ENCODE measurements around the gene HYLS1.

Gene HYLS1

DNA sequence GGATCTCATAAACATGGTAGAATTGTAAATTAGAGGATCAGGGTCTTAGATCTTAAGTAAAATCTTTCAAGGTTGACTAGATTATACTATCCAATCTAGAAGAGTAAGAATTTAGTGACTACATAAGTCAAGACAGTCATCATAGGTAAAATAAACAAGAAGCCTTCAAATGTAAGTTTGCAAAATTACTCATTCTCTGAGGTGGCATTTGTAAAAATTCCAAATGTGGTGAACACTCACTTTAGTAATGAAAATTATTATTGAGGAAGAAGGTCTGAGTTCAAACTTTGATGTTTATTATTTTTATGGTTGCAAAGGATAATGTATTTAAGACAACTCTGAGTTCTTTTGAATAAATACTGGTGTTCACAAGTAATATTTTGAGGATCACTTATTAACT, 4.6 kb downstream of the HYLS1 start:
- no peak for TF ChIP-seq CTCF (conservative IDR thresholded peaks at IDR 0.05; ENCODE audit: low read length)
- no peak for DNase-seq (ENCODE audit: low read depth)
- H3K4me3 ChIP-seq (ENCODE audit: low read length), result no peak overlapping the region

DNA sequence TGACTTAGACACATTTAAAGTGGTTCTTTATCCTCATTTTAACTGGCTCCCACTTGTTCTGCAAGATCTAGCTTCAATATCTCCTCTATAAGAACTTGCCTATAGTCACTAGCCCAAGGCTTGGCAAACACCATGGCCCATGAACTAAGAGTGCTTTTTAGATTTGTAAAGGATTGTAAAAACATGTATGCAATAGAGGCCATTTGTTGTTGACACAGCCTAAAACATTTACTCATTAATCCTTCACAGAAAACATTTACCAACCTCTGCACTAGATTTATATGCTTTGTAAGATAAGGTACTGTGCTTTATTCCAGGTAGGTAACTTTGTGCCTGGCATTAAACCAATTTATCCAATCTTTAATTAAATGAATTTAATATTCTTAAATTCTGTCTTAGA, 5.5 kb downstream of the HYLS1 start:
- TF ChIP-seq CTCF (conservative IDR thresholded peaks at IDR 0.05; ENCODE audit: low read length), result no peak
- H3K4me3 ChIP-seq (ENCODE audit: low read length), result no peak overlapping the region
- no peak for DNase-seq (ENCODE audit: low read depth)

GRCh38 chr11:125901872-125902271, 14.4 kb downstream of the HYLS1 start:
- no peak overlapping the region for H3K4me3 ChIP-seq (ENCODE audit: low read length)
- TF ChIP-seq CTCF (conservative IDR thresholded peaks at IDR 0.05; ENCODE audit: low read length), result no peak
- no peak for DNase-seq (ENCODE audit: low read depth)

GRCh38 chr11:125902277-125902926, 14.9 kb downstream of the HYLS1 start:
- TF ChIP-seq CTCF (conservative IDR thresholded peaks at IDR 0.05; ENCODE audit: low read length), result no peak
- no peak for DNase-seq (ENCODE audit: low read depth)
- H3K4me3 ChIP-seq (ENCODE audit: low read length), result peak overlapping the region; percentile 67

- peak; percentile 78 for DNase-seq (ENCODE audit: low read depth)
- H3K4me3 ChIP-seq (ENCODE audit: low read length), result peak within 1 kb of the TSS; percentile 67
- no peak for TF ChIP-seq CTCF (conservative IDR thresholded peaks at IDR 0.05; ENCODE audit: low read length)
Measured at GRCh38 chr11:125902927-125903710, 15.7 kb downstream of the HYLS1 start, which contains the start of gene PUS3. TSS of gene PUS3 (minus strand) at chr11:125903206. CDS start at chr11:125896284, 6,922 bp downstream.

DNA sequence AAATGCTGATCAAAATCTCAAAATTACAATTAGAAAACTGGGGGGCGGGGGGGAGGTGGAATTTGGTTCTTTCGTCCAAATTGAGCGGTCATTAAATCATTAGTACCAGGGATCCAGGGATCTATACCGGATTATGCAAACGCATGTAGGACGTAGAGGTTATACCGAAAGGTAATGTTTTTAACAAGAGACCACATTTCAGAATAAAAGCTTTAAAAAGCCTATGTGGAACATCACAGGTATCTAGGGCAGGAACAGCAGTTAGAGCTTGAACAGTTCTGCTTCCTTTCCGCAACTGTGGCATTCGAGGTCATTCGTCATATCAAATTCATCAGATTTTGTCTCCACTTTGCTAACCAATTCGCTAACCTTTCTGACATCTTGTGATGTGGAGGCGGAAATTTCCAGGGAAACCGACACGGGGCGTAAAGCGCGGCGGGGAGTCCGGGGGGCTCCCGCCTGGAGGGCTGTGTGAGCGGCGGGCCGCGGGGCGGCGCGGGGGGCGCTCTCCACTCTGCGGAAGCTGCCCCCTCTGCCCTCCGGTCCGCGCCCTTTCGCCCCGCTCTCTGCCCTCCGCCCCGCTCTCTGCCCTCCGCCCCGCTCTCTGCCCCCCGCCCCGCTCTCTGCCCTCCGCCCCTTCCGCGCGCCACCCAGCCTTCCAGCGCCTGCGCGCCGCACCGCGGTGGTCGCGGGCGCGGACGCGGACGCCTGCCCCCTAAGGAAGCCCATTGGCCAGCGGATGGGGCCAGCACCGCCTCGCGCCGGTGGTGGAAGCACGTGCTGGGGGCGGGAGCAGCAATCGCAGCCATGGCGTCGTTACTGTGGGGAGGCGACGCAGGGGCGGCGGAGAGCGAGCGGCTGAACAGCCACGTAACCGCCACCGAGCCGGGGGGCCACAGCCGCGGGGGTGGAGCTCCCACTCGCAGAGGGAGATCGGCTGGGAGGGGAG, 16.5 kb downstream of the HYLS1 start, which contains the start of gene DDX25:
TSS of gene DDX25 (plus strand) at position 798 of the 949 bp plus-strand sequence. CDS start at position 808, 10 bp downstream.
- H3K4me3 ChIP-seq (ENCODE audit: low read length), result peak within 1 kb of the TSS; percentile 8; the same call in 1 of the 2 replicates
- DNase-seq (ENCODE audit: low read depth), result no peak
- no peak for TF ChIP-seq CTCF (conservative IDR thresholded peaks at IDR 0.05; ENCODE audit: low read length)
